Liver (tissue), 3 donors: Measurements from ENCODE around the gene KHK.

ENCODE experiments used
- CTCF ChIP-seq: fragments of 150-350 bp; IDR thresholded peaks from 2 replicates; pipeline ENCODE4 v1.5.1; 2017; ENCODE audit warnings: improper control_type of control experiment, low read depth, low read length; ENCODE audit not compliant: missing input control
- EGR1 ChIP-seq, 2 donors: IDR thresholded peaks; 2 replicates each; pipeline ENCODE4 v1.6.1; 2016 to 2018; ENCODE audit warnings: antibody characterized with exemption in 2 of 2, low read depth in 2 of 2
- FOXA2 ChIP-seq: IDR thresholded peaks from 2 replicates; pipeline ENCODE4 v1.6.1; 2016; ENCODE audit warnings: antibody characterized with exemption
- GABPA ChIP-seq, 2 donors: IDR thresholded peaks in 1 of 2; conservative IDR thresholded peaks in 1 of 2; 2 replicates each; pipeline ENCODE4 v1.6.1; 2016; ENCODE audit warnings: antibody characterized with exemption in 2 of 2, mild to moderate bottlenecking in 1 of 2, moderate library complexity in 1 of 2
- HNF4G ChIP-seq: IDR thresholded peaks from 2 replicates; pipeline ENCODE4 v1.6.1; 2016; ENCODE audit warnings: antibody characterized with exemption
- MAX ChIP-seq: IDR thresholded peaks from 2 replicates; pipeline ENCODE4 v1.6.1; 2016; ENCODE audit warnings: antibody characterized with exemption
- RAD21 ChIP-seq, 2 donors: IDR thresholded peaks; 2 replicates each; pipeline ENCODE4 v1.6.1; 2016; ENCODE audit warnings: antibody characterized with exemption in 2 of 2, mild to moderate bottlenecking in 2 of 2
- RXRA ChIP-seq, 2 donors: IDR thresholded peaks; 2 replicates each; pipeline ENCODE4 v1.6.1; 2017 to 2018; ENCODE audit warnings: antibody characterized with exemption in 2 of 2, mild to moderate bottlenecking in 1 of 2
- SP1 ChIP-seq: IDR thresholded peaks from 2 replicates; pipeline ENCODE4 v1.6.1; 2018; ENCODE audit warnings: antibody characterized with exemption, mild to moderate bottlenecking
- TAF1 ChIP-seq: conservative IDR thresholded peaks from 2 replicates; pipeline ENCODE4 v1.6.1; 2016; ENCODE audit warnings: antibody characterized with exemption, mild to moderate bottlenecking
- YY1 ChIP-seq: IDR thresholded peaks from 2 replicates; pipeline ENCODE4 v1.6.1; 2016; ENCODE audit warnings: antibody characterized with exemption, mild to moderate bottlenecking
- TF ChIP-seq, protein P1 (sequence below): IDR thresholded peaks from 2 replicates; pipeline ENCODE4 v1.6.1; 2016; ENCODE audit warnings: antibody characterized with exemption, mild to moderate bottlenecking
- TF ChIP-seq, protein P2 (sequence below): IDR thresholded peaks from 2 replicates; pipeline ENCODE4 v1.6.1; 2016; ENCODE audit warnings: antibody characterized with exemption
- donor health status: healthy.
- donor health status: healthy.

DNA sequence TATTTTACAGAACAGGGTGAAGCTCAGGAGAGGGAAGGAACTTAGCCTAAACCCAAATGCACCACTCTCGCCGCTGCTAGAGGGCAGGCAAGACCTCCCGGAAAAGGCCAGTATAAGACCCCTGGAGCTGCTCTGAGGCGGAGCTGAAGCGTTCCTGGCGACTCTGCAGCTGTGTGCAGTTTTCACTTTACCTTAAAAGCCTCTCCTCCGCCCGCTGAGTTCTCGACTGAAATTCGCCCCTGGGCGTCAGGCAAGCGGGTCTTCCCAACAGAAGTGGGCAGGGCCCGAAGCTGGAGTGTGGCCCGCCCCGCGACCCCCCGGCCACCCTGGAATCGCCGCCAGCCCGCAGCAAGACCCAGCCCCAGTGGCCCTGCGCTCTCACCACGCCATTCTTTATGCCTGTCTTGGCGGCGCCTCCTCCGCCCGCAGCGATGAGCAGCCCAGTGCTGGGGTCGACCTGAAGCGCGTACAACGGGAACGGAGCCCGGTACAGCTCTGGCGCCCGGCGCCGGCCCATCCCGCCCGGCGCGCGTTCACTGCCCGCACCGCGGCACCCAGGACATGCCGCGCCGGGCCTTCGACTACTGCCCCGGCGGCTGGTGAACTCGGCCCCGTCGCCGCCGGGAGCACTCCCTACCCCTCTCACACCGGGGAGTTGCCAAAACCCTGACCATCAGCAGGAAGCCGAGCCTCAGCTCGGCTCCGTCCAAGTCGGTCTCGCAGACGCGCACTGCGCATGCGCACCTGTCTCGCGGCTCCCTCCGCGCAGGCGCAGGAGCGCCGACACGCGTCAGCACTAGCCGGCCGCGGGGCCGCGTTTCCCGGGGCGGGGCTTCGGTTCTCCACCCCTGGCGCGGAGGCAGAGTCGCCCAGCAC is 47.6 kb downstream of the KHK start, which contains the start of gene PREB:
- TF ChIP-seq CTCF (peak; percentile 7), GABPA (IDR thresholded peaks at IDR 0.05 in 1 of 2, conservative IDR thresholded peaks at IDR 0.05 in 1 of 2) (peak in 1 of 2 donors; percentile 71), MAX (no peak), HNF4G (no peak), YY1 (no peak), EGR1 (IDR thresholded peaks at IDR 0.05; ENCODE audit: low read depth in 2 of 2) (no peak), TAF1 (no peak), FOXA2 (no peak), RAD21 (IDR thresholded peaks at IDR 0.05) (peak in 1 of 2 donors; percentile 52), RXRA (IDR thresholded peaks at IDR 0.05) (no peak), SP1 (no peak)
- TF ChIP-seq, protein P1, sequence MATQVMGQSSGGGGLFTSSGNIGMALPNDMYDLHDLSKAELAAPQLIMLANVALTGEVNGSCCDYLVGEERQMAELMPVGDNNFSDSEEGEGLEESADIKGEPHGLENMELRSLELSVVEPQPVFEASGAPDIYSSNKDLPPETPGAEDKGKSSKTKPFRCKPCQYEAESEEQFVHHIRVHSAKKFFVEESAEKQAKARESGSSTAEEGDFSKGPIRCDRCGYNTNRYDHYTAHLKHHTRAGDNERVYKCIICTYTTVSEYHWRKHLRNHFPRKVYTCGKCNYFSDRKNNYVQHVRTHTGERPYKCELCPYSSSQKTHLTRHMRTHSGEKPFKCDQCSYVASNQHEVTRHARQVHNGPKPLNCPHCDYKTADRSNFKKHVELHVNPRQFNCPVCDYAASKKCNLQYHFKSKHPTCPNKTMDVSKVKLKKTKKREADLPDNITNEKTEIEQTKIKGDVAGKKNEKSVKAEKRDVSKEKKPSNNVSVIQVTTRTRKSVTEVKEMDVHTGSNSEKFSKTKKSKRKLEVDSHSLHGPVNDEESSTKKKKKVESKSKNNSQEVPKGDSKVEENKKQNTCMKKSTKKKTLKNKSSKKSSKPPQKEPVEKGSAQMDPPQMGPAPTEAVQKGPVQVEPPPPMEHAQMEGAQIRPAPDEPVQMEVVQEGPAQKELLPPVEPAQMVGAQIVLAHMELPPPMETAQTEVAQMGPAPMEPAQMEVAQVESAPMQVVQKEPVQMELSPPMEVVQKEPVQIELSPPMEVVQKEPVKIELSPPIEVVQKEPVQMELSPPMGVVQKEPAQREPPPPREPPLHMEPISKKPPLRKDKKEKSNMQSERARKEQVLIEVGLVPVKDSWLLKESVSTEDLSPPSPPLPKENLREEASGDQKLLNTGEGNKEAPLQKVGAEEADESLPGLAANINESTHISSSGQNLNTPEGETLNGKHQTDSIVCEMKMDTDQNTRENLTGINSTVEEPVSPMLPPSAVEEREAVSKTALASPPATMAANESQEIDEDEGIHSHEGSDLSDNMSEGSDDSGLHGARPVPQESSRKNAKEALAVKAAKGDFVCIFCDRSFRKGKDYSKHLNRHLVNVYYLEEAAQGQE, result no peak
- TF ChIP-seq, protein P2, sequence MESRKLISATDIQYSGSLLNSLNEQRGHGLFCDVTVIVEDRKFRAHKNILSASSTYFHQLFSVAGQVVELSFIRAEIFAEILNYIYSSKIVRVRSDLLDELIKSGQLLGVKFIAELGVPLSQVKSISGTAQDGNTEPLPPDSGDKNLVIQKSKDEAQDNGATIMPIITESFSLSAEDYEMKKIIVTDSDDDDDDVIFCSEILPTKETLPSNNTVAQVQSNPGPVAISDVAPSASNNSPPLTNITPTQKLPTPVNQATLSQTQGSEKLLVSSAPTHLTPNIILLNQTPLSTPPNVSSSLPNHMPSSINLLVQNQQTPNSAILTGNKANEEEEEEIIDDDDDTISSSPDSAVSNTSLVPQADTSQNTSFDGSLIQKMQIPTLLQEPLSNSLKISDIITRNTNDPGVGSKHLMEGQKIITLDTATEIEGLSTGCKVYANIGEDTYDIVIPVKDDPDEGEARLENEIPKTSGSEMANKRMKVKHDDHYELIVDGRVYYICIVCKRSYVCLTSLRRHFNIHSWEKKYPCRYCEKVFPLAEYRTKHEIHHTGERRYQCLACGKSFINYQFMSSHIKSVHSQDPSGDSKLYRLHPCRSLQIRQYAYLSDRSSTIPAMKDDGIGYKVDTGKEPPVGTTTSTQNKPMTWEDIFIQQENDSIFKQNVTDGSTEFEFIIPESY, result no peak
